ENCODE data around the gene HOXD3. TPM values are rescaled to one million over a fixed set of nuclear protein-coding genes. Genes with fewer than 3 reads are reported as not detected.

Gene HOXD3
- total RNA-seq, 1 experiment from 2014 or later: not detected

- no peak for TF ChIP-seq PRDM15 (CRISPR knock-in tag; IDR thresholded peaks at IDR 0.05)
- TF ChIP-seq GTF2I (CRISPR knock-in tag; conservative IDR thresholded peaks at IDR 0.05): no peak
- no peak for TF ChIP-seq ATF6 (CRISPR knock-in tag; IDR thresholded peaks at IDR 0.05)
- TF ChIP-seq, protein P1, sequence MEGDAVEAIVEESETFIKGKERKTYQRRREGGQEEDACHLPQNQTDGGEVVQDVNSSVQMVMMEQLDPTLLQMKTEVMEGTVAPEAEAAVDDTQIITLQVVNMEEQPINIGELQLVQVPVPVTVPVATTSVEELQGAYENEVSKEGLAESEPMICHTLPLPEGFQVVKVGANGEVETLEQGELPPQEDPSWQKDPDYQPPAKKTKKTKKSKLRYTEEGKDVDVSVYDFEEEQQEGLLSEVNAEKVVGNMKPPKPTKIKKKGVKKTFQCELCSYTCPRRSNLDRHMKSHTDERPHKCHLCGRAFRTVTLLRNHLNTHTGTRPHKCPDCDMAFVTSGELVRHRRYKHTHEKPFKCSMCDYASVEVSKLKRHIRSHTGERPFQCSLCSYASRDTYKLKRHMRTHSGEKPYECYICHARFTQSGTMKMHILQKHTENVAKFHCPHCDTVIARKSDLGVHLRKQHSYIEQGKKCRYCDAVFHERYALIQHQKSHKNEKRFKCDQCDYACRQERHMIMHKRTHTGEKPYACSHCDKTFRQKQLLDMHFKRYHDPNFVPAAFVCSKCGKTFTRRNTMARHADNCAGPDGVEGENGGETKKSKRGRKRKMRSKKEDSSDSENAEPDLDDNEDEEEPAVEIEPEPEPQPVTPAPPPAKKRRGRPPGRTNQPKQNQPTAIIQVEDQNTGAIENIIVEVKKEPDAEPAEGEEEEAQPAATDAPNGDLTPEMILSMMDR (IDR thresholded peaks at IDR 0.05): no peak
- no peak for TF ChIP-seq GABPB1 (CRISPR knock-in tag; IDR thresholded peaks at IDR 0.05)
- TF ChIP-seq ZSCAN18 (CRISPR knock-in tag; IDR thresholded peaks at IDR 0.05): no peak
- no peak for TF ChIP-seq TCF7 (CRISPR knock-in tag; IDR thresholded peaks at IDR 0.05; ENCODE audit: low read depth)
- no peak for TF ChIP-seq NR2C2 (CRISPR knock-in tag; IDR thresholded peaks at IDR 0.05)
- TF ChIP-seq ZNF317 (CRISPR knock-in tag; IDR thresholded peaks at IDR 0.05; ENCODE audit: borderline replicate concordance, low read depth): no peak
- no peak for TF ChIP-seq ZNF416 (CRISPR knock-in tag; IDR thresholded peaks at IDR 0.05)
- TF ChIP-seq ZBTB21 (CRISPR knock-in tag; IDR thresholded peaks at IDR 0.05; ENCODE audit: borderline replicate concordance): no peak
- TF ChIP-seq JAZF1 (CRISPR knock-in tag; IDR thresholded peaks at IDR 0.05): no peak
- no peak for TF ChIP-seq ZNF219 (CRISPR knock-in tag; IDR thresholded peaks at IDR 0.05; ENCODE audit: borderline replicate concordance)
- no peak for TF ChIP-seq IRF2 (CRISPR knock-in tag; IDR thresholded peaks at IDR 0.05; ENCODE audit: borderline replicate concordance, low read depth)
- no peak for TF ChIP-seq ERG (CRISPR knock-in tag; IDR thresholded peaks at IDR 0.05)
- TF ChIP-seq TEAD4 (CRISPR knock-in tag; IDR thresholded peaks at IDR 0.05): no peak
- TF ChIP-seq, protein P2, sequence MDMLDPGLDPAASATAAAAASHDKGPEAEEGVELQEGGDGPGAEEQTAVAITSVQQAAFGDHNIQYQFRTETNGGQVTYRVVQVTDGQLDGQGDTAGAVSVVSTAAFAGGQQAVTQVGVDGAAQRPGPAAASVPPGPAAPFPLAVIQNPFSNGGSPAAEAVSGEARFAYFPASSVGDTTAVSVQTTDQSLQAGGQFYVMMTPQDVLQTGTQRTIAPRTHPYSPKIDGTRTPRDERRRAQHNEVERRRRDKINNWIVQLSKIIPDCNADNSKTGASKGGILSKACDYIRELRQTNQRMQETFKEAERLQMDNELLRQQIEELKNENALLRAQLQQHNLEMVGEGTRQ (CRISPR knock-in tag; IDR thresholded peaks at IDR 0.05): peak; percentile 84; the same call in 1 of the 2 replicates
- no peak for TF ChIP-seq ELF4 (CRISPR knock-in tag; IDR thresholded peaks at IDR 0.05; ENCODE audit: low read depth)
- TF ChIP-seq ATF1 (CRISPR knock-in tag; IDR thresholded peaks at IDR 0.05): no peak
These were observed 34.9 kb upstream of the HOXD3 start (continued) for GRCh38 chr2:176122052-176122682.

Measured in WTC11 (cell line).